Measurements from ENCODE around the gene MED13.
"Not testable (repeated sequence)": the region's sequence is repeated elsewhere in the genome, so short reads cannot be mapped to it uniquely, and the experiment has no call there.

MED13 gene

GRCh38 chr17:62057696-62058095 is 7.4 kb downstream of the MED13 start:
- DNase-seq = no peak

DNA sequence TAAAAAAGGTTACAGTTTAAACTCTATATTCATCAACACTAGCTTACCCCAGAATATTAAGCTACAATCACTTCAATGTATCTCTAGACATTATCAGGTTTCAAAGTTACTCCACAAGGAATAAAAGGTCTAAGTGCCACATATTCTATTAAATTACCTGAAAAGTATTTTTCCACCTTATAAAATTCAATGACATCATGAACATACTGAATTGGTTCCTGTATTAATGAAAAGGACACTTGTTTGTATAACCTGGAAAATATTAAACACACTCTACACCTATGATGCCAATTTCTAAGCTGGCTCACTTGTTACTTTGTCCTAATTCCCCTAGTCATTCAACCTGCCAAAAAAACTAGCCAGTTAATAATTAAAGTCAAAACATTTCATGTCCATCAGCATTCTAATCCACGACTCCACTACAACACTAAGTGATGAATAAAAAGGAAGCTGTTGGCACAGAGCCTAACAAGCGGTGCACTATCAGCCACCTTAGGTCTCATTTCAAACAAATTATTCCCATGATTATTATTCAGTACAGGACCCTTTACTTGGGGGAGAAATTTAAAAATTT is 12.2 kb downstream of the MED13 start:
- DNase-seq = no peak

GRCh38 chr17:62051053-62051452 is 14.0 kb downstream of the MED13 start:
- DNase-seq = no peak

- no peak for DNase-seq
Measured at GRCh38 chr17:62049299-62049698, 15.8 kb downstream of the MED13 start.

DNA sequence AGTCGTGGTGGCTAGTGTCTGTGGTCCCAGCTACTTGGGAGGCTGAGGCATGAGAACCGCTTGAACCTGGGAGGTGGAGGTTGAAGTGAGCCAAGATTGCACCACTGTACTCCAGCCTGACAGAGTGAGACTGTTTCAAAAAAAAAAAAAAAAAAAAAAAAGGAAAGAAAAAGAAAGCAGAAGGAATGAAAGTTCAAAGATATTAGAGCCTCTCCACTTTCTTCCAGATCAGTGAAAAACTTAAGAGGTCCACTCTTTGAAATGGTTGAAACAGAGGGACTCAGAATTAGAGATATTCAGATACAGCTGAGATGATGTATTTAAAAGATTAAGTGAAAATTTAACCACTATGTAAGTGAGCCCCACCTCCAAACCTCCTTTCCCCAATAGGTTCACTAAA is 16.8 kb downstream of the MED13 start:
- DNase-seq = no peak

DNA sequence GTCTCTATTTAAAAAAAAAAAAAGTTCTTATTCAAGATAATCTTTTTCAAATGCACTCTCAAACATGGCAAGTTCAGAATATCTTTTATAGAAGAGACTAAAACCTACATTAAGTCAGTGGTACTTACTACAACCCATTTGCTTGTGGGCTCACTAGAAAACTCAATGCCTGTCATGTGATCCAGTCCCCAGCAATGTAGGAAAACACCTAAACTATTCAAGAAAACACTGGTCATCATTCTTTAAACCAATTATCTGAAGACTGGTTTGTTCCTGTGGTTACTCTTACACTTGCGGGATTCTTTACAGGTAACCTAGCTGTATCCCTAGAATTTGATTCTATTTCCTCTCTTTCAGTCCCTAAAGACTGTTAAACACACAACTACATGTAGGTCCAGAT is 19.6 kb downstream of the MED13 start:
- no peak for DNase-seq

DNA sequence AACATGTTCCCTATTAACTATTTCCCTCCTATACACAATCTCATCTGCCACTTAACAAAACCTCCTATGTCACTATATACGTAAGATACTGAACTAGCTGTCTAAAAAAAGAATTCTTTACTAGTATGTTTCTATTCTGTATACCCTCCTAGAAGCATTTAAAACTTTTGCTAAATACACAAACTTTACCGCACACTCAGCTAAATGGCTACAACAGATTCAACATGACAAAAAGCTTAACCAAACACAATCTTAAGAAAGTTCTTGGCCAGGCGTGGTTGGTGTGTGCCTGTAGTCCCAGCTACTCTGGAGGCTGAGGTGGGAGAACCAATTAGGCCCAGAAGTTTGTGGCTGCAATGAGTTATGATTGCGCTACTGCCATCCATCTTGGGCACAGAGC is 20.0 kb downstream of the MED13 start:
- DNase-seq = no peak

DNA sequence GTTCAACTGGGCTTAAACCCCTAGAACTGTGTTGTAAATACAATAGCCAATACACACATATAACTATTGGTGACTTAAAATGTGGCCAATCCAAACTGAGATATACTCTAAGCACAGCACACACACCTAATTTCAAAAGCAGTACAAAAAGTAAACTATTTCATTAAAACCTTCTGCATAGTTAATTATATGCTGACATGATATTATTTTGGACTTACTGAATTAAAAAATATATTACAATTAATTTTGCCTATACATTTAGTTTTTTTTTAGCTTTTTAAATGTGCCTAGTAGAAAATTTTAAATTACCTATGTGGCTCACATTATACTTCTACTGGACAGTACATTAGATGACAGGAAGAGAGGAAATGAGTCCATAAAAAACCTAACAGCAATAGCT is 21.5 kb downstream of the MED13 start:
- no peak for DNase-seq

DNA sequence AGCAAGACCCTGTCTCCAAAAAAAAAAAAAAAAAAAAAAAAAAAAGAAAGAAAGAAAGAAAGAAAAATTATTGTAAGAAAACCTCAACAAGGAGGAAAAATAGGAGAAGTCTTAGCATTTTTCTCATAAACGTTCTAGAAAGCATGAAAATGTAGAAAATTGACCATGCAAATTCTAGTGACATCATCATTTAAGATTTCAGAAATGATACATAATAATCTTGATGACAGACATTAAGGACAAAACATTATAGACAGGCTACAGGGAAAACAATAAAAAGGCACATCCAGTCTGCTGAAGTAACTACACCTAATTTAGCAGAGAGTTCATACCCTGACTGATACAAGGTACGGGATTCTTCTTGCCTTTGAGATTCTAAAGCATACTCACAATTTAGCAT is 21.9 kb downstream of the MED13 start:
- DNase-seq = no peak

DNA sequence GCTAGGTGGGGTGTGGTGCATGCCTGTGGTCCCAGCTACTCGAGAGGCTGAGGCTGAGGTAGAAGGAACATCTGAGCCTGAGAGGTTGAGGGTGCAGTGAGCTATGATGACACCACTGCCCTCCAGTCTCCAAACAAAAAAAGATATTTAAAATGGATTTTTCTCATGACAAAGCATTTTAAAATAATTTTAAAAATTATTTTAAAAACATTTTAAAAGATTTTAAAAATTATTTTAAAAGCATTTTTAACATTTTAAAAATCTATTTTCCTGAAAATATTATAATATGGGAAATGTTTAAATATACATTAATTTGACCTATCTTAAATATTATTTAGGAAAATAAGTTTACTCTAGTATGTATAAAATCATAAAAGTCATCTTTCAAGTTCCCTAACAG is 26.8 kb downstream of the MED13 start:
- DNase-seq = no peak

- DNase-seq = no peak
Measured at GRCh38 chr17:62033317-62033716, 31.8 kb downstream of the MED13 start.

GRCh38 chr17:62032480-62032879 is 32.6 kb downstream of the MED13 start:
- DNase-seq = no peak

- DNase-seq = no peak
Measured at GRCh38 chr17:62030264-62030663, 34.8 kb downstream of the MED13 start.

GRCh38 chr17:62024866-62025265 is 40.2 kb downstream of the MED13 start:
- no peak for DNase-seq

GRCh38 chr17:62017912-62018311 is 47.2 kb downstream of the MED13 start:
- no peak for DNase-seq

DNA sequence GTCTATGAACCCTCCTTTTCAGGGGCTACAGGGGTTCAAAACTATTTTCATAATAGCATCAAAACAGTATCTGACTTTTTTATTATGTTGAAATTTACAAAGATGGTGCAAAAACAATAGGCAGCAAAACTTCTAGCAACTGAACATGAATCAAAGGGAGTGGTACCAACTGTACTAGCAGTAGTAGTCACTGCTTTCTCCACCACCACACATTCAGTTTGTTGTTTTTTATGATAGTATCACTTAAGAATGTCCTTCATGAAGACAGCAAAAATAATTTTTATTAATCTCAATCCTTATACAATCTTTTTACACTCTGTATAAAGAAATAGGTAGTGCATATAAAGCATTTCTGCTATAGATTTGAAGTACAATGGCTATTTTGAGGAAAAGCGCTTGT is 47.6 kb downstream of the MED13 start:
- DNase-seq = no peak

- DNase-seq = no peak
Measured at GRCh38 chr17:62014526-62014925, 50.6 kb downstream of the MED13 start.

DNA sequence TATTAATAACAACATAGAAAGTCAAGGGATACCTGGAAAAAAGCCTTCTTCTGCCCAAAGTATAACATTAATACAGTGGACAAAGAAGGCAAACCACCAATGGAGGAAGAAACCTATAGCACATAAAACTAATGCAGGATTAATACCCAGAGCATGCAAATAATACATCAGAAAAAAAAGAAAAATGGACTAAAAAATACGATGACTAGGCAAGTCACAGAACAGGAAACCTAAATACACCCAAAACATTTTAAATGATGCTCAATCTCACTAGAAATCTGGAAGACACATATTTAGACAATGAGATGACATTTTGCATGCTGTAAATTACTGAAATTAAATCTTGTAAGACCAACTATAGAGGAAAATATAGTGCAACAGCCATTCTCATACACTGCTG is 55.9 kb downstream of the MED13 start:
- DNase-seq = no peak

- no peak for DNase-seq
Measured at GRCh38 chr17:62008294-62008693, 56.8 kb downstream of the MED13 start.

DNA sequence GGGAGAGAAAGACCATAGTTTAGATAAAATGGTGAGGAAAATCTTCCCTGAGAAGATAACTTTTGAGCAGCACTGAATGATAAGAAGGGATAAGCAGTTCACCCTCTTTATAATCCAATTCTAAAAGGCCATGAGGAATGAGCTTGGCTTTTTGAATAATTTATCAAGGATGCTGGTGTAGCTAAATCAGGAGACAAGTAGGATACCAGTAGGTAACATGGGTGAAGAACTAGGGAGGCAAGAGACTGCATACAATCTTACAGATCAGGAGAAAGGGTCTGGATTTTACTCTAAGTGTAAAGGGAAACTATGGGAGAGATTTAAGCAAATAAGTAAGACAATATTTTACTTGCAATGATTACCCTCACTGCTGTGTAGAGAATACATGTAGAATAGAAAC is 60.7 kb downstream of the MED13 start:
- DNase-seq = no peak

- DNase-seq = not testable (repeated sequence)
Measured at GRCh38 chr17:62003141-62003540, 61.9 kb downstream of the MED13 start.

GRCh38 chr17:62001105-62001504 is 64.0 kb downstream of the MED13 start:
- no peak for DNase-seq

- no peak for DNase-seq
Measured at GRCh38 chr17:62000186-62000585, 64.9 kb downstream of the MED13 start.

DNA sequence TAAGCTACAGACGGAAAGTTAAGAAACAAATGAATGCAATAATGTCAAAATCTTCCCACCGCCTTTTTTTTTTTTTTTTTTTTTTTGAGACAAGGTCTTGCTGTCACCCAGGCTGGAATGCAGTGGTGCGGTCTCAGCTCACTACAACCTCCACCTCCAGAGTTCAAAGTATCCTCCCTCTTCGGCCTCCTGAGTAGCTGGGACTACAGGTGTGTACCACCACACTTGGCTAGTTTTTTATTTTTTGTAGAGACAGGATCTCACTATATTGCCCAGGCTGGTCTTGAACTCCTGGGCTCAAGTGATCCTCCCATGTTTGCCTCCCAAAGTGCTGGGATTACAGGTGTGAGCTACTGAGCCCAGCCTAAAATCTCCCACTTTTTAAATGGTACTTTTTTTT is 66.5 kb downstream of the MED13 start:
- not testable (repeated sequence) for DNase-seq

- no peak for DNase-seq
Measured at GRCh38 chr17:61997664-61998063, 67.4 kb downstream of the MED13 start.
